ENCODE results near the gene RTKN.

Gene RTKN

GRCh38 chr2:74440378-74441169 lies 1.2 kb downstream of the RTKN start:
- peak; percentile 98 for ATAC-seq
- no peak for TF ChIP-seq ISL1 (CRISPR knock-in tag; IDR thresholded peaks at IDR 0.05)
- TF ChIP-seq TSHZ2 (CRISPR knock-in tag; IDR thresholded peaks at IDR 0.05), result 0 out of 2 replicates have a peak, but pooled peaks have one; percentile 23

GRCh38 chr2:74439803-74440377 lies 1.8 kb downstream of the RTKN start:
- TF ChIP-seq GLIS3 (CRISPR knock-in tag; IDR thresholded peaks at IDR 0.05) (no peak), ZC3H10 (CRISPR knock-in tag; IDR thresholded peaks at IDR 0.05) (no peak), ZNF8 (CRISPR knock-in tag; IDR thresholded peaks at IDR 0.05) (no peak), ZFP30 (CRISPR knock-in tag; IDR thresholded peaks at IDR 0.05) (no peak), CREB5 (CRISPR knock-in tag; IDR thresholded peaks at IDR 0.05; ENCODE audit: low read depth) (no peak), ZNF70 (CRISPR knock-in tag; IDR thresholded peaks at IDR 0.05) (no peak), PPARA (CRISPR knock-in tag; IDR thresholded peaks at IDR 0.05; ENCODE audit: borderline replicate concordance) (no peak), TSHZ2 (CRISPR knock-in tag; IDR thresholded peaks at IDR 0.05) (no peak), ZFP3 (CRISPR knock-in tag; IDR thresholded peaks at IDR 0.05) (no peak), ZNF565 (CRISPR knock-in tag; conservative IDR thresholded peaks at IDR 0.05; ENCODE audit: low read depth) (no peak), TCF4 (CRISPR knock-in tag; IDR thresholded peaks at IDR 0.05; ENCODE audit: borderline replicate concordance) (no peak), ARNTL (CRISPR knock-in tag; IDR thresholded peaks at IDR 0.05; ENCODE audit: borderline replicate concordance, low read depth) (no peak)
- TF ChIP-seq, protein P1, sequence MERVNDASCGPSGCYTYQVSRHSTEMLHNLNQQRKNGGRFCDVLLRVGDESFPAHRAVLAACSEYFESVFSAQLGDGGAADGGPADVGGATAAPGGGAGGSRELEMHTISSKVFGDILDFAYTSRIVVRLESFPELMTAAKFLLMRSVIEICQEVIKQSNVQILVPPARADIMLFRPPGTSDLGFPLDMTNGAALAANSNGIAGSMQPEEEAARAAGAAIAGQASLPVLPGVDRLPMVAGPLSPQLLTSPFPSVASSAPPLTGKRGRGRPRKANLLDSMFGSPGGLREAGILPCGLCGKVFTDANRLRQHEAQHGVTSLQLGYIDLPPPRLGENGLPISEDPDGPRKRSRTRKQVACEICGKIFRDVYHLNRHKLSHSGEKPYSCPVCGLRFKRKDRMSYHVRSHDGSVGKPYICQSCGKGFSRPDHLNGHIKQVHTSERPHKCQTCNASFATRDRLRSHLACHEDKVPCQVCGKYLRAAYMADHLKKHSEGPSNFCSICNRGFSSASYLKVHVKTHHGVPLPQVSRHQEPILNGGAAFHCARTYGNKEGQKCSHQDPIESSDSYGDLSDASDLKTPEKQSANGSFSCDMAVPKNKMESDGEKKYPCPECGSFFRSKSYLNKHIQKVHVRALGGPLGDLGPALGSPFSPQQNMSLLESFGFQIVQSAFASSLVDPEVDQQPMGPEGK (CRISPR knock-in tag; IDR thresholded peaks at IDR 0.05; ENCODE audit: borderline replicate concordance), result no peak
- TF ChIP-seq, protein P2, sequence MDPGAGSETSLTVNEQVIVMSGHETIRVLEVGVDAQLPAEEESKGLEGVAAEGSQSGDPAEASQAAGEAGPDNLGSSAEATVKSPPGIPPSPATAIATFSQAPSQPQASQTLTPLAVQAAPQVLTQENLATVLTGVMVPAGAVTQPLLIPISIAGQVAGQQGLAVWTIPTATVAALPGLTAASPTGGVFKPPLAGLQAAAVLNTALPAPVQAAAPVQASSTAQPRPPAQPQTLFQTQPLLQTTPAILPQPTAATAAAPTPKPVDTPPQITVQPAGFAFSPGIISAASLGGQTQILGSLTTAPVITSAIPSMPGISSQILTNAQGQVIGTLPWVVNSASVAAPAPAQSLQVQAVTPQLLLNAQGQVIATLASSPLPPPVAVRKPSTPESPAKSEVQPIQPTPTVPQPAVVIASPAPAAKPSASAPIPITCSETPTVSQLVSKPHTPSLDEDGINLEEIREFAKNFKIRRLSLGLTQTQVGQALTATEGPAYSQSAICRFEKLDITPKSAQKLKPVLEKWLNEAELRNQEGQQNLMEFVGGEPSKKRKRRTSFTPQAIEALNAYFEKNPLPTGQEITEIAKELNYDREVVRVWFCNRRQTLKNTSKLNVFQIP (CRISPR knock-in tag; IDR thresholded peaks at IDR 0.05; ENCODE audit: borderline replicate concordance, low read depth), result no peak
- ATAC-seq, result peak; percentile 81

- TF ChIP-seq TOX (CRISPR knock-in tag; IDR thresholded peaks at IDR 0.05; ENCODE audit: borderline replicate concordance) (no peak), ZFP3 (CRISPR knock-in tag; IDR thresholded peaks at IDR 0.05) (no peak)
- no peak; the same call in 1 of the 3 replicates for ATAC-seq
These were observed 2.4 kb downstream of the RTKN start for GRCh38 chr2:74439373-74439772.
